HEK293 (cell line): ENCODE results near the gene LSMEM2.

ENCODE experiments used
- KLF1 ChIP-seq: fragments of 450-650 bp; formaldehyde crosslinking; IDR thresholded peaks from 2 replicates; pipeline ENCODE4 v1.5.1; 2016; ENCODE audit warnings: missing biosample characterization, missing genetic modification characterization
- PRDM10 ChIP-seq: fragments of 450-650 bp; formaldehyde crosslinking; IDR thresholded peaks from 2 replicates; pipeline ENCODE4 v1.5.1; 2016; ENCODE audit warnings: missing biosample characterization, missing genetic modification characterization
- ZBTB17 ChIP-seq: fragments of 450-650 bp; formaldehyde crosslinking; IDR thresholded peaks from 2 replicates; pipeline ENCODE4 v1.5.1; 2016; ENCODE audit warnings: missing biosample characterization, missing genetic modification characterization
- ZNF174 ChIP-seq: fragments of 450-650 bp; formaldehyde crosslinking; IDR thresholded peaks from 2 replicates; pipeline ENCODE4 v1.5.0; 2017; ENCODE audit warnings: missing biosample characterization, mild to moderate bottlenecking, missing genetic modification characterization
- ZNF501 ChIP-seq: fragments of 450-650 bp; formaldehyde crosslinking; IDR thresholded peaks from 2 replicates; pipeline ENCODE4 v1.5.1; 2016; ENCODE audit warnings: missing biosample characterization, missing genetic modification characterization
- ZNF629 ChIP-seq: fragments of 450-650 bp; formaldehyde crosslinking; IDR thresholded peaks from 2 replicates; pipeline ENCODE4 v1.5.1; 2017; ENCODE audit warnings: missing biosample characterization, missing genetic modification characterization
- ZNF639 ChIP-seq: fragments of 450-650 bp; formaldehyde crosslinking; IDR thresholded peaks from 2 replicates; pipeline ENCODE4 v1.5.1; 2016; ENCODE audit warnings: missing biosample characterization, missing genetic modification characterization
- ZNF707 ChIP-seq: fragments of 450-650 bp; formaldehyde crosslinking; IDR thresholded peaks from 2 replicates; pipeline ENCODE4 v1.5.1; 2016; ENCODE audit warnings: missing biosample characterization, missing genetic modification characterization
- TF ChIP-seq, protein P1 (sequence below): IDR thresholded peaks from 2 replicates; pipeline ENCODE4 v1.6.1; 2011; ENCODE audit warnings: mild to moderate bottlenecking, low read depth, low read length, borderline replicate concordance
- TF ChIP-seq, protein P2 (sequence below): fragments of 450-650 bp; formaldehyde crosslinking; IDR thresholded peaks from 2 replicates; pipeline ENCODE4 v1.5.1; 2016; ENCODE audit warnings: missing biosample characterization, missing genetic modification characterization
- TF ChIP-seq, protein P3 (sequence below): fragments of 450-650 bp; formaldehyde crosslinking; IDR thresholded peaks from 2 replicates; pipeline ENCODE4 v1.5.1; 2016; ENCODE audit warnings: missing biosample characterization, missing genetic modification characterization
- TF ChIP-seq, protein P4 (sequence below): fragments of 450-650 bp; formaldehyde crosslinking; IDR thresholded peaks from 2 replicates; pipeline ENCODE4 v1.5.1; 2016; ENCODE audit warnings: missing biosample characterization, missing genetic modification characterization

GRCh38 chr3:50331364-50331907 lies 52.5 kb downstream of the LSMEM2 start:
- TF ChIP-seq ZNF501 (tag by site-specific recombination) (no peak), ZNF639 (no peak), ZNF174 (no peak), ZNF629 (tag by site-specific recombination) (no peak), KLF1 (tag by site-specific recombination) (no peak), PRDM10 (no peak), ZBTB17 (tag by site-specific recombination) (no peak), ZNF707 (tag by site-specific recombination) (no peak)
- TF ChIP-seq, protein P1, sequence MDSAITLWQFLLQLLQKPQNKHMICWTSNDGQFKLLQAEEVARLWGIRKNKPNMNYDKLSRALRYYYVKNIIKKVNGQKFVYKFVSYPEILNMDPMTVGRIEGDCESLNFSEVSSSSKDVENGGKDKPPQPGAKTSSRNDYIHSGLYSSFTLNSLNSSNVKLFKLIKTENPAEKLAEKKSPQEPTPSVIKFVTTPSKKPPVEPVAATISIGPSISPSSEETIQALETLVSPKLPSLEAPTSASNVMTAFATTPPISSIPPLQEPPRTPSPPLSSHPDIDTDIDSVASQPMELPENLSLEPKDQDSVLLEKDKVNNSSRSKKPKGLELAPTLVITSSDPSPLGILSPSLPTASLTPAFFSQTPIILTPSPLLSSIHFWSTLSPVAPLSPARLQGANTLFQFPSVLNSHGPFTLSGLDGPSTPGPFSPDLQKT, result no peak
- TF ChIP-seq, protein P2, sequence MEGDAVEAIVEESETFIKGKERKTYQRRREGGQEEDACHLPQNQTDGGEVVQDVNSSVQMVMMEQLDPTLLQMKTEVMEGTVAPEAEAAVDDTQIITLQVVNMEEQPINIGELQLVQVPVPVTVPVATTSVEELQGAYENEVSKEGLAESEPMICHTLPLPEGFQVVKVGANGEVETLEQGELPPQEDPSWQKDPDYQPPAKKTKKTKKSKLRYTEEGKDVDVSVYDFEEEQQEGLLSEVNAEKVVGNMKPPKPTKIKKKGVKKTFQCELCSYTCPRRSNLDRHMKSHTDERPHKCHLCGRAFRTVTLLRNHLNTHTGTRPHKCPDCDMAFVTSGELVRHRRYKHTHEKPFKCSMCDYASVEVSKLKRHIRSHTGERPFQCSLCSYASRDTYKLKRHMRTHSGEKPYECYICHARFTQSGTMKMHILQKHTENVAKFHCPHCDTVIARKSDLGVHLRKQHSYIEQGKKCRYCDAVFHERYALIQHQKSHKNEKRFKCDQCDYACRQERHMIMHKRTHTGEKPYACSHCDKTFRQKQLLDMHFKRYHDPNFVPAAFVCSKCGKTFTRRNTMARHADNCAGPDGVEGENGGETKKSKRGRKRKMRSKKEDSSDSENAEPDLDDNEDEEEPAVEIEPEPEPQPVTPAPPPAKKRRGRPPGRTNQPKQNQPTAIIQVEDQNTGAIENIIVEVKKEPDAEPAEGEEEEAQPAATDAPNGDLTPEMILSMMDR, result no peak
- TF ChIP-seq, protein P3, sequence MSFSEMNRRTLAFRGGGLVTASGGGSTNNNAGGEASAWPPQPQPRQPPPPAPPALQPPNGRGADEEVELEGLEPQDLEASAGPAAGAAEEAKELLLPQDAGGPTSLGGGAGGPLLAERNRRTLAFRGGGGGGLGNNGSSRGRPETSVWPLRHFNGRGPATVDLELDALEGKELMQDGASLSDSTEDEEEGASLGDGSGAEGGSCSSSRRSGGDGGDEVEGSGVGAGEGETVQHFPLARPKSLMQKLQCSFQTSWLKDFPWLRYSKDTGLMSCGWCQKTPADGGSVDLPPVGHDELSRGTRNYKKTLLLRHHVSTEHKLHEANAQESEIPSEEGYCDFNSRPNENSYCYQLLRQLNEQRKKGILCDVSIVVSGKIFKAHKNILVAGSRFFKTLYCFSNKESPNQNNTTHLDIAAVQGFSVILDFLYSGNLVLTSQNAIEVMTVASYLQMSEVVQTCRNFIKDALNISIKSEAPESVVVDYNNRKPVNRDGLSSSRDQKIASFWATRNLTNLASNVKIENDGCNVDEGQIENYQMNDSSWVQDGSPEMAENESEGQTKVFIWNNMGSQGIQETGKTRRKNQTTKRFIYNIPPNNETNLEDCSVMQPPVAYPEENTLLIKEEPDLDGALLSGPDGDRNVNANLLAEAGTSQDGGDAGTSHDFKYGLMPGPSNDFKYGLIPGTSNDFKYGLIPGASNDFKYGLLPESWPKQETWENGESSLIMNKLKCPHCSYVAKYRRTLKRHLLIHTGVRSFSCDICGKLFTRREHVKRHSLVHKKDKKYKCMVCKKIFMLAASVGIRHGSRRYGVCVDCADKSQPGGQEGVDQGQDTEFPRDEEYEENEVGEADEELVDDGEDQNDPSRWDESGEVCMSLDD (tag by site-specific recombination), result no peak
- TF ChIP-seq, protein P4, sequence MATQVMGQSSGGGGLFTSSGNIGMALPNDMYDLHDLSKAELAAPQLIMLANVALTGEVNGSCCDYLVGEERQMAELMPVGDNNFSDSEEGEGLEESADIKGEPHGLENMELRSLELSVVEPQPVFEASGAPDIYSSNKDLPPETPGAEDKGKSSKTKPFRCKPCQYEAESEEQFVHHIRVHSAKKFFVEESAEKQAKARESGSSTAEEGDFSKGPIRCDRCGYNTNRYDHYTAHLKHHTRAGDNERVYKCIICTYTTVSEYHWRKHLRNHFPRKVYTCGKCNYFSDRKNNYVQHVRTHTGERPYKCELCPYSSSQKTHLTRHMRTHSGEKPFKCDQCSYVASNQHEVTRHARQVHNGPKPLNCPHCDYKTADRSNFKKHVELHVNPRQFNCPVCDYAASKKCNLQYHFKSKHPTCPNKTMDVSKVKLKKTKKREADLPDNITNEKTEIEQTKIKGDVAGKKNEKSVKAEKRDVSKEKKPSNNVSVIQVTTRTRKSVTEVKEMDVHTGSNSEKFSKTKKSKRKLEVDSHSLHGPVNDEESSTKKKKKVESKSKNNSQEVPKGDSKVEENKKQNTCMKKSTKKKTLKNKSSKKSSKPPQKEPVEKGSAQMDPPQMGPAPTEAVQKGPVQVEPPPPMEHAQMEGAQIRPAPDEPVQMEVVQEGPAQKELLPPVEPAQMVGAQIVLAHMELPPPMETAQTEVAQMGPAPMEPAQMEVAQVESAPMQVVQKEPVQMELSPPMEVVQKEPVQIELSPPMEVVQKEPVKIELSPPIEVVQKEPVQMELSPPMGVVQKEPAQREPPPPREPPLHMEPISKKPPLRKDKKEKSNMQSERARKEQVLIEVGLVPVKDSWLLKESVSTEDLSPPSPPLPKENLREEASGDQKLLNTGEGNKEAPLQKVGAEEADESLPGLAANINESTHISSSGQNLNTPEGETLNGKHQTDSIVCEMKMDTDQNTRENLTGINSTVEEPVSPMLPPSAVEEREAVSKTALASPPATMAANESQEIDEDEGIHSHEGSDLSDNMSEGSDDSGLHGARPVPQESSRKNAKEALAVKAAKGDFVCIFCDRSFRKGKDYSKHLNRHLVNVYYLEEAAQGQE (tag by site-specific recombination), result no peak
